Measurements from ENCODE around the gene PCDHA7. TPM values are rescaled to one million over a fixed set of nuclear protein-coding genes. Genes with fewer than 3 reads are reported as not detected.
A peak's percentile ranks its signal among the peaks of the same experiment; 100 is the strongest.
"Not testable (repeated sequence)": the region's sequence is repeated elsewhere in the genome, so short reads cannot be mapped to it uniquely, and the experiment has no call there.

PCDHA7 gene
- total RNA-seq, 4 donors from 2014 or later: 1.2 to 2.9 (median 1.7) TPM

DNA sequence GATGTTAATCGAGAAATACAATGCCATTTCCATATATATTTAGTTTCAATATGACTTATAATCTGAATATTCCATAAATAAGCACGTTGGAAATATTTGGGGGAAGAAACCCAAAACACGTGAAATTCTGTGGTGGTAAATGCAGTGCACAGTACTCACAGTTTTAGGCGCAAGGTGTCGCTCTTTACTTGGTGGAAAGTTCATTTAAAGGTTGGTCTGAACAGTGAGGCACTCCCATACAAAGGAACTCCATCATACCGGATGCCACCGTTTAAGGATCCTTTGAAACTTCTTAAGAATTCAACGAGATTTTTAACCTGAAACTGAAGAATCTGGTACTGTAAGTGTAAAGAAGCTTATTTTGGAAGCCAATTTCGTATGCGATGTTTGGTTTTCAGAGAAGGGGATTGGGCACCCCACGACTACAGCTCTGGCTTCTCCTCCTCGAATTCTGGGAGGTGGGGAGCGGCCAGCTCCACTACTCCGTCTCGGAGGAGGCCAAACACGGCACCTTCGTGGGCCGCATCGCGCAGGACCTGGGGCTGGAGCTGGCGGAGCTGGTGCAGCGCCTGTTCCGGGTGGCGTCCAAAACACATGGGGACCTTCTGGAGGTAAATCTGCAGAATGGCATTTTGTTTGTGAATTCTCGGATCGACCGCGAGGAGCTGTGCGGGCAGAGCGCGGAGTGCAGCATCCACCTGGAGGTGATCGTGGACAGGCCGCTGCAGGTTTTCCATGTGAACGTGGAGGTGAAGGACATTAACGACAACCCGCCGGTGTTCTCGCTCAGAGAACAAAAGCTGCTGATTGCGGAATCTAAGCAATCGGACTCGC lies 34.9 kb downstream of the PCDHA7 start, which contains the start of gene PCDHA11:
Gene PCDHA11 (plus strand): TSS at position 237 of the 834 bp plus-strand sequence. CDS start 147 bp downstream, at position 384.
- TF ChIP-seq EP300 (IDR thresholded peaks at IDR 0.05): no peak
- TF ChIP-seq POLR2A (IDR thresholded peaks at IDR 0.05): no peak
- TF ChIP-seq, protein P1, sequence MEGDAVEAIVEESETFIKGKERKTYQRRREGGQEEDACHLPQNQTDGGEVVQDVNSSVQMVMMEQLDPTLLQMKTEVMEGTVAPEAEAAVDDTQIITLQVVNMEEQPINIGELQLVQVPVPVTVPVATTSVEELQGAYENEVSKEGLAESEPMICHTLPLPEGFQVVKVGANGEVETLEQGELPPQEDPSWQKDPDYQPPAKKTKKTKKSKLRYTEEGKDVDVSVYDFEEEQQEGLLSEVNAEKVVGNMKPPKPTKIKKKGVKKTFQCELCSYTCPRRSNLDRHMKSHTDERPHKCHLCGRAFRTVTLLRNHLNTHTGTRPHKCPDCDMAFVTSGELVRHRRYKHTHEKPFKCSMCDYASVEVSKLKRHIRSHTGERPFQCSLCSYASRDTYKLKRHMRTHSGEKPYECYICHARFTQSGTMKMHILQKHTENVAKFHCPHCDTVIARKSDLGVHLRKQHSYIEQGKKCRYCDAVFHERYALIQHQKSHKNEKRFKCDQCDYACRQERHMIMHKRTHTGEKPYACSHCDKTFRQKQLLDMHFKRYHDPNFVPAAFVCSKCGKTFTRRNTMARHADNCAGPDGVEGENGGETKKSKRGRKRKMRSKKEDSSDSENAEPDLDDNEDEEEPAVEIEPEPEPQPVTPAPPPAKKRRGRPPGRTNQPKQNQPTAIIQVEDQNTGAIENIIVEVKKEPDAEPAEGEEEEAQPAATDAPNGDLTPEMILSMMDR (IDR thresholded peaks at IDR 0.05): peak in 3 of 5 experiments; percentile 12 to 27 (median 21)
- Histone ChIP-seq H3K36me3 (no peaks in the 10 kb centered on the region), H3K9me3 (peaks cover 0 to 50% (median under 1%) of the 10 kb centered on the region in 4 donors), H3K4me1 (no peaks in the 10 kb centered on the region), H3K4me3 (peak within 1 kb of the TSS in 1 of 4 donors; percentile 37), H3K27me3 (no peaks in the 10 kb centered on the region), H3K27ac (no peak within 1 kb of the TSS)
- DNase-seq (ENCODE audit: low spot score in 2 of 2): no peak
- WGBS, 2 donors: 15 to 27% methylated on average over 40 to 41 of the region's 41 CpGs

DNA sequence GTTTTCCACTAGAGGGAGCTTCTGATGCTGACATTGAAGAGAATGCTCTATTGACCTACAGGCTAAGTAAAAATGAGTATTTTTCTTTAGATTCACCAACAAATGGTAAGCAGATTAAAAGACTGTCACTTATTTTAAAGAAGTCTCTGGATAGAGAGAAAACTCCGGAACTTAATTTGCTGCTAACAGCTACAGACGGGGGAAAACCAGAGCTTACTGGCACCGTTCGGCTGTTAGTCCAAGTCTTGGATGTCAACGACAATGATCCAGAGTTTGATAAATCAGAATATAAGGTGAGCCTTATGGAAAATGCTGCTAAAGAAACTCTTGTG lies 35.5 kb downstream of the PCDHA7 start:
- no peaks in the 10 kb centered on the region for H3K27me3 ChIP-seq
- 63 to 67% methylated on average over 5 of the region's 5 CpGs for WGBS, 2 donors
- H3K36me3 ChIP-seq: no peaks in the 10 kb centered on the region
- H3K27ac ChIP-seq: no peak overlapping the region
- H3K4me3 ChIP-seq: peak overlapping the region in 1 of 4 donors; percentile 37
- TF ChIP-seq, protein P1 (IDR thresholded peaks at IDR 0.05): no peak
- TF ChIP-seq POLR2A (IDR thresholded peaks at IDR 0.05): no peak
- TF ChIP-seq EP300 (IDR thresholded peaks at IDR 0.05): no peak
- DNase-seq (ENCODE audit: low spot score in 2 of 2): no peak
- H3K9me3 ChIP-seq: peaks cover 0 to 47% (median 3%) of the 10 kb centered on the region in 4 donors
- H3K4me1 ChIP-seq: no peaks in the 10 kb centered on the region

GRCh38 chr5:140870221-140871201 lies 36.4 kb downstream of the PCDHA7 start:
- WGBS, 2 donors: 45 to 56% methylated on average over 83 to 110 of the region's 114 CpGs
- no peaks in the 10 kb centered on the region for H3K4me1 ChIP-seq

GRCh38 chr5:140875085-140876065 lies 41.3 kb downstream of the PCDHA7 start, which contains the start of gene PCDHA12:
PCDHA12 (plus strand) TSS chr5:140875308; CDS start chr5:140875473, 165 bp downstream.
- DNase-seq (ENCODE audit: low spot score in 2 of 2): no peak
- H3K4me3 ChIP-seq: peak within 1 kb of the TSS in 1 of 4 donors; percentile 39
- H3K36me3 ChIP-seq: no peaks in the 10 kb centered on the region
- H3K9me3 ChIP-seq: peaks cover 0 to 47% (median 8%) of the 10 kb centered on the region in 4 donors
- WGBS, 2 donors: 17 to 18% methylated on average over 47 of the region's 47 CpGs
- H3K27ac ChIP-seq: no peak within 1 kb of the TSS
- no peak for TF ChIP-seq EP300 (IDR thresholded peaks at IDR 0.05)
- TF ChIP-seq POLR2A (IDR thresholded peaks at IDR 0.05): no peak
- no peaks in the 10 kb centered on the region for H3K4me1 ChIP-seq
- H3K27me3 ChIP-seq: no peaks in the 10 kb centered on the region

More at GRCh38 chr5:140870221-140871201, 36.4 kb downstream of the PCDHA7 start:
- Histone ChIP-seq H3K27ac (no peak overlapping the region), H3K27me3 (no peaks in the 10 kb centered on the region), H3K4me3 (no peak overlapping the region), H3K9me3 (peaks cover 0 to 48% (median 4%) of the 10 kb centered on the region in 4 donors), H3K36me3 (no peaks in the 10 kb centered on the region)
- DNase-seq (ENCODE audit: low spot score in 2 of 2): no peak
- TF ChIP-seq, protein P1 (IDR thresholded peaks at IDR 0.05): no peak
- no peak for TF ChIP-seq EP300 (IDR thresholded peaks at IDR 0.05)
- TF ChIP-seq POLR2A (IDR thresholded peaks at IDR 0.05): no peak

DNA sequence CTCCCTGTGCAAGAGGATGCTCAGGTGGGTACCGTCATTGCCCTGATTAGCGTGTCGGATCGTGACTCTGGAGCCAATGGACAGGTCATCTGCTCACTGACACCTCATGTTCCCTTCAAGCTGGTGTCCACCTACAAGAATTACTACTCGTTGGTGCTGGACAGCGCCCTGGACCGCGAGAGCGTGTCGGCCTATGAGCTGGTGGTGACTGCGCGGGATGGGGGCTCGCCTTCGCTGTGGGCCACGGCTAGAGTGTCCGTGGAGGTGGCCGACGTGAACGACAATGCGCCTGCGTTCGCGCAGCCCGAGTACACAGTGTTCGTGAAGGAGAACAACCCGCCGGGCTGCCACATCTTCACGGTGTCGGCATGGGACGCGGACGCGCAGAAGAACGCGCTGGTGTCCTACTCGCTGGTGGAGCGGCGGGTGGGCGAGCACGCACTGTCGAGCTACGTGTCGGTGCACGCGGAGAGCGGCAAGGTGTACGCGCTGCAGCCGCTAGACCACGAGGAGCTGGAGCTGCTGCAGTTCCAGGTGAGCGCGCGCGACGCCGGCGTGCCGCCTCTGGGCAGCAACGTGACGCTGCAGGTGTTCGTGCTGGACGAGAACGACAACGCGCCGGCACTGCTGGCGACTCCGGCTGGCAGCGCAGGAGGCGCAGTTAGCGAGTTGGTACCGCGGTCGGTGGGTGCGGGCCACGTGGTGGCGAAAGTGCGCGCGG lies 42.6 kb downstream of the PCDHA7 start:
- DNase-seq (ENCODE audit: low spot score in 2 of 2); H3K36me3 ChIP-seq; H3K27me3 ChIP-seq; H3K27ac ChIP-seq; H3K4me3 ChIP-seq; H3K4me1 ChIP-seq: not testable (repeated sequence)
- WGBS, 2 donors: 49 to 52% methylated on average over 43 to 67 of the region's 80 CpGs
- peaks cover 0 to 47% (median 9%) of the 10 kb centered on the region in 4 donors for H3K9me3 ChIP-seq
